ENCODE measurements around the gene KBTBD7.

Gene KBTBD7, protein sequence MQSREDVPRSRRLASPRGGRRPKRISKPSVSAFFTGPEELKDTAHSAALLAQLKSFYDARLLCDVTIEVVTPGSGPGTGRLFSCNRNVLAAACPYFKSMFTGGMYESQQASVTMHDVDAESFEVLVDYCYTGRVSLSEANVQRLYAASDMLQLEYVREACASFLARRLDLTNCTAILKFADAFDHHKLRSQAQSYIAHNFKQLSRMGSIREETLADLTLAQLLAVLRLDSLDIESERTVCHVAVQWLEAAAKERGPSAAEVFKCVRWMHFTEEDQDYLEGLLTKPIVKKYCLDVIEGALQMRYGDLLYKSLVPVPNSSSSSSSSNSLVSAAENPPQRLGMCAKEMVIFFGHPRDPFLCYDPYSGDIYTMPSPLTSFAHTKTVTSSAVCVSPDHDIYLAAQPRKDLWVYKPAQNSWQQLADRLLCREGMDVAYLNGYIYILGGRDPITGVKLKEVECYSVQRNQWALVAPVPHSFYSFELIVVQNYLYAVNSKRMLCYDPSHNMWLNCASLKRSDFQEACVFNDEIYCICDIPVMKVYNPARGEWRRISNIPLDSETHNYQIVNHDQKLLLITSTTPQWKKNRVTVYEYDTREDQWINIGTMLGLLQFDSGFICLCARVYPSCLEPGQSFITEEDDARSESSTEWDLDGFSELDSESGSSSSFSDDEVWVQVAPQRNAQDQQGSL

DNA sequence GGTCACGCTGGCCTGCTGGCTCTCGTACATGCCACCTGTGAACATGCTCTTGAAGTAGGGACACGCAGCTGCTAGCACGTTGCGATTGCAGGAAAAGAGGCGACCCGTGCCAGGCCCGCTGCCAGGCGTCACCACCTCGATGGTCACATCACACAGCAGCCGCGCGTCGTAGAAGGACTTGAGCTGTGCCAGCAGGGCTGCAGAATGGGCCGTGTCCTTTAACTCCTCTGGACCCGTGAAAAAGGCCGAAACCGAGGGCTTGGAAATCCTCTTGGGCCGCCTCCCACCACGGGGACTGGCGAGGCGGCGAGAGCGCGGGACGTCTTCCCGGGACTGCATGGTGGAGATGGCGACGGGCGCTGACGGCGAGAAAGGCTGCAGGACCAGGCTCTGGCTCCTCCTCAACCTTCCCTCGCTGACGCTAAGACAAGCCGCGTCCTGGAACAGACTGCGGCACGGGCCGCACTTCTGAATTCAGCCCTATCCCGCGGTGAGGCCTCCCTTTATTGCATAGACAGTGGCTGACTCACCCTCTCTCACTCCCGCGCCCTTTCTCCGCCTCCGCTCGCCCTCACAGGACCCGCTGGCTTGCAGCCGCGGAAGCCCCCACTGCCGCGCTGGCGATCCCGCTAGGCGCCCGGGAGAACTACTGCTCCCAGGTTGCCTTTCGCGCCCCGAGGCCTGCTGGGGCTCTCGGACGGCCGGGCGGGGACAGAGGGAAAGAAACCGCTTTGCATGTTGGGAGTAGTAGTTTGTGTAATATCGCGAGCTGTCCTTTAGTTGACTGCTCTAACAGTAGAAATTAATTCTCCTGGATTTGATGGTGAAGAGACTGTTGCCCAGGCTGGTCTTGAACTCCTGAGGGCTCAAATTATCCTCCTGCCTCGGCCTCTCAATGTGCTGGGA is at the start of gene KBTBD7:
Gene KBTBD7 (minus strand): TSS at position 651 of the 906 bp plus-strand sequence. CDS start 312 bp downstream, at position 339.
- peak; percentile 94 for DNase-seq

DNA sequence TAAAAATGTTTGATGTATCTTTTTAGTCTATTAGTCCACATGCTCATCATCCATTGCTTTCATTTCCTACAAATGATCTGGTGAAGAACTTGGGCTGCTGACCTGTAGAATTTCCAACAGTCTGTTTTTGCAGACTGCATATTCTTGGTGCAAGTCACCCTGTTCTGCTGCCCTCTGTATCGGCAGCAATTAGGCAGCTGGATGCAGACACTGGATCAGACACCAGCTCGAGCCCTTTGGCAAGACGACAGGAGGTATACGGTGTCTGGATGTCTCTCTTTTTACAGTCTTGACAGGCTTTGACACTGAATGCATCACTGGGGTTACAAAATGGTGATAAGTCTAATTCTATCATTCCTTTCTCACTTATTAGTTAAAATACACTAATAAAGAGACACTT is 47.3 kb upstream of the KBTBD7 start:
- DNase-seq, result no peak

DNA sequence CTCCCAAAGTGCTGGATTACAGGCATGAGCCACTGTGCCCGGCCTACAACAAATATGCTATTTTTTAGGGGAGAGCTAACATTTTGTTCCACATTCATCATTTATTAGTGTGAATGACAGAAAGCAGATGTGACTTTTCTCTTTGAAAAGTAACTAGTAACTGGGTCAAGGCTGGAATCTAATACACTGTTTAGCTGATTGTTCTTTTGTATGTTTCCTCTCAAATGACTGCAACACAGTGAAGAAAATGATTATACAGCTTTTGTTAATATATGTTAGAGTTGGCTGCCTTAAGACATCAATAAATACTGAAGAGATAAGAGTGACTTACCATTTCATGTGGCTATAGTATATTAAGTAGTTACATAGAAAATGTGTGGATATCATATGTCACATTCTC is 42.0 kb upstream of the KBTBD7 start:
- no peak for DNase-seq

DNA sequence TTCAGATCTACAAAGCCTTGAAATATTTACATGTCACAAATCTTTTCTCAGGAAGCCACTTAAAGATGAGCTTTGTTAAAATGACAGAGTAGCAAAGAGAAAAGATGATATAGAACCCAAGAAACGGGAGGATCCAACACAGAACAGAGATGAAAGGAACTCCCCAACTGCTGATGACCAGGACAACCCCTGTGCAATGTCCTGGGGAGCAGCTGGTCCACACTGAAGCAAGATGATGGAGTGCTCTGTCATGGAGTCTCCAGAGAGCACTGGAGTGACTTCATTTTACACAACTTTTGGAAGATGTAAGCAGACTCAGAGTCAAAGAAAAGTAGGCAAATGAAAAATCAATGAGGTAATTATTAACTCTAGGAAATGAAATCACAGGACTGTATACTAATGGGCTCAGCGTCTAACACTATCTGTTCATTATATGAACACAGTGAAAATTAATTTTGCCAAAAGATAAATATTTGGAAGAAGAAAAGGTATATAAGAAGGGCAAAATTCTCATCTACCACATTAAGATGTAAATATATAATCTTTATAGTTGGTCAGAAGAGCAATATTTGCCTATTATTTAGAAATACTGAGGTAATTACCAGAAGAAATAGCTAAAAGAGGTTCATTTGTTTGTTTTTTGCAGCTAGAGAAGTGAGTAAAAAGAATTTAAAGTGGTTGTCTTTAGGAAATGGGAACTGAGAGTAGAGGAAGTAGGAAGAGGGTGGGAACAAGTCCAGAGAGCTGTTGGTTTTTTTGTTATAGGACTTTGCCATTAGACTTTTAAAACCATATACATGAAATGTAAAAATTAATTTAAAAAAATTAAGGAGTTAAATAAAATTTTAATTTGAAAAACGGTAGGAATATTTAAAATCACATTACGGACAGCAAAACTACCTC is 38.5 kb upstream of the KBTBD7 start:
- DNase-seq, result no peak

DNA sequence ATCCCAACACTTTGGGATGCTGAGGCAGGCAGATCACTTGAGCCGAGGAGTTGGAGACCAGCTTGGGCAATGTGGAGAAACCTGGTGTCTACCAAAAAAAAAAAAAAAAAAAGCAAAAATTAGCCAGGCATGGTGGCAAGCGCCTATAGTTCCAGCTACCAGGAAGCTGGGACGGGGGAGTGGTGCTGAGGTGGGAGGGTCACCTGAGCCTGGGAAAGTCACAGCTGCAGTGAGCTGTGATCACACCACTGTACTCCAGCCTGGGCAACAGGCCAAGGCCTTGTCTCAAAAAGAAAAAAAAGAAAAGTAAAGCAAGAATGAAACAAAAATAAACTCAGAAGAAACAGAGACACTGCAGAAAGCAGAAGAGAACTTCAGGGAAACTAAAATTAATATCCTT is 37.4 kb upstream of the KBTBD7 start:
- DNase-seq, result no peak

DNA sequence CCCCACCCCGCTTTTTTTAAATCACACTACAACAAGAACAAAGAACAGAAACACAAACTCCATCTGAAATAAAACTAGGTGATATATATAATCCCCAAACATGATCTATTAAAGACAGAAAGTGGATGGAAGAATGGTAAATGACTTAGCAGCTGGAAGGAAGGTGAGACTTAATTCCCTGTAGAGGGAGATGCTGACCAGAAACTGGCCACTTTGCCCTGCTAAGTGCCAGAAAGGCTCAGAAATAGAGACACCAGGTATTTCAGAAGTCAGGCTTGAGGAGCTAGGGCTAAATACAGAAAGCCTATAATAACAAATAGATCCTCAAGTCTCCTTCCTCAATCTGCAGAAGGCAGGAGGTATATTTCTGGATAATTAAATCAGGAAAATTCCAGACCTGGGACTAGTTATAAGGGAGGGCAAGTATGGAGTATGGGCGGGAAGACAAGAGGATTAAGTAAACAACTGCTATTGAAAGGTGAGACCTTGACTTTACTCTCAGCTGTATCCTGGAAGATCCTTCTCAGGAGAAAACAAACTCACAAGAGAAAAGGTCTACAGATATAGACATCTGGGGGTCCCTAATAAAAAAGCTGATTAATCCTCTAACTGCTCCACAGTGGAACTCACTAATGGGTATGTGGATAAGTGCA is 36.8 kb upstream of the KBTBD7 start:
- DNase-seq, result no peak

DNA sequence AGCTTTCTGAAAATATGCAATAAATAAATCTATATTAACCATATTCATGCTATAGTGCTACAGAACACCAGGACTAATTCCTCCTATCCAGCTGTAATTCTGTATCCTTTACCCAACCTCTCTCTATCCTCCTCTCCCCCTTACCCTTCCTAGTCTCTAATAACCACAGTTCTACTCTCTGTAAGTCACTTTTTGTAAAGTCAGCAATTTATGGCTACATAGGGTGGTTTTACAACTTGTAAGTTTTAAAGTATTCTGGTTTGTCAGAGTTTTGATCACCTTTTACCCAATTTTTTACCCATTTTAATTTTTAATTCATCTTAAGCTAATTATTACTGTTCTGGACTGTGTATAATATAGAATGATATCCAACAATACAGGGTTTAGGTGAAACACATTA is 35.0 kb upstream of the KBTBD7 start:
- no peak for DNase-seq

DNA sequence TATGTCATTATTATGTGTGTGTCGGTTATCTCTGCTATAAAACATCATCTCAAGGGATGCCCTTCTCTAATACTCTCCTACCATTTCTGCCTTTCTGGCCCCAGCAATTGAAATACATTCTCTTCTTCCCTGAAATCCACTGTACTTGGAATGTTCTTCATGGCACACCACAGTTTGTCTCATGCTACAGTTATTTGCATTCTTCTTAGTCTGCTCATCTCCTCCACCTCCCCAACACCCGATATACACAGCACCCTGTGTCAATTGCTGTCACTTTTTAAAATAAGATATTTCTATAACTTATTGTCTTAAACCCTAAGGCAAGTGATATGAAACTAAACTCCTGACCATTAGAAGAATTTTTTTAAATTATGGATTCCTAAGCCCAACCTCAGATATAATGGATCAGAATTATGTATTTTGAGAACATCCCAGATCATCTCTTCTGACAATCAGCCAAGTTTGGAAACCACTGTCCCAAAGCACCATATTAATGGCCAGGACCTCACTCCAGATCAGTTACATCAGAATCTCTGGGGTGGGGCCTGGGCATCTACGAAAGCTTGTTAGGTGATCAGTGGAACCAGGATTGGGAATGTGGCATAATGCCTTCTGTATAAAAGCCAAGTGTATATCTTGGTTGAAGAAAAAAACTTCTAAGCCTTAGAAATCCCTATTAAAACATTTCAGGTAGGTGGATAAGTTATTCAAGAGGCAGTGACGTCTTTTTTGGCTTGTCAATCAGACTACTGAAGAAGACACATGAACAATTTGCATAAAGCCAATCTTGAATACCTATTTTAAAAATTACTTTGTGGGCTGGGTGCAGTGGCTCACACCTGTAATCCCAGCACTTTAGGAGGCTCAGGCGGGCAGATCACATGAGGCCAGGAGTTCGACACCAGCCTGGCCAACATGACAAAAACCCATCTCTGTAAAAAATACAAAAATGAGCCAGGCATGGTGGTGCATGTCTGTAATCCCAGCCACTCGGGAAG is 30.0 kb upstream of the KBTBD7 start:
- DNase-seq, result no peak

DNA sequence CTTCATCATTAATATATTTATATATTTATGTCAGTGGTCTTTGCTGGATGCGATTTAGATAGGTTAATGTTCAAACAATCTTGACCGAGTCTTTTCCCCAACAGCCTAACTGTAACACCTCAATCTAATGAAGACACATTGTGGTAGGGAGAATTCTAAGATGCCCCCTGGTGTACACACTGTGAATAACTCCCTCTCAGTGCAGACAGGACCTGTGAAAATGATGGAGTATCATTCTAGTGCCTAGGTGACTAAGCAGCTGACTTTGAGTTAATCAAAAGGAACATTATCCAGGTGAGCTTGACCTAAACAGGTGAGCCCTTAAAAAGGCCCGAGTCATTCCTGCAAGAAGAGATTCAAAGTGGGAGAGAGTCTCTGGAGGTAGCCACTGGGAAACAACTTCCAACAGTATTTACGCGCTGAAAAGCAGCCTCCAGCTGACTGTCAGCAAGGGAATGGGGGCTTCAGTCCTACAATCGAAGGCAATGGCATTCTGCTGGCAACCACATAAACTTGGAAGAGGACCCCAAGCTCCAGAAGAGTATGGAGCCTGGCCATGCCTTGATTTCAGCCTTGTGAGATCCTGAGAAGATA is 28.0 kb upstream of the KBTBD7 start:
- DNase-seq, result peak; percentile 42

DNA sequence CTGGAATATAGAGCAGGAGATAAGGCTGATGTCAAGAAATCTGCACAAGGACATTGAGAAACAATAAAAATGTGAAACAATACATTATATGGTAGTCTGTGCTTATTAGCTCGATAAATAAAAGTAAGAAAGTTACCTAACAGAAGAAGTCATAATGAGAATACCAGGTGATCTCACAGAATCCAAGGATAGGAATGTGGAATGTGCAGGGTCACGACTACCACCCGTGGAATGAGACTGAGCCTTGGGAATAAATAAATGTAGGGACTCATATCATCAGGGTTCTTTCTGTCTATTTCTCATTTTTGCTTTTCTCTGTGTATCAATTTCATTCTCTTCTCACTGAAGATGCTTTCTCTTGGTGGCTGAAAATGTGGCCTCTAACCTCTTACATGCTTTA is 26.0 kb upstream of the KBTBD7 start:
- no peak for DNase-seq

DNA sequence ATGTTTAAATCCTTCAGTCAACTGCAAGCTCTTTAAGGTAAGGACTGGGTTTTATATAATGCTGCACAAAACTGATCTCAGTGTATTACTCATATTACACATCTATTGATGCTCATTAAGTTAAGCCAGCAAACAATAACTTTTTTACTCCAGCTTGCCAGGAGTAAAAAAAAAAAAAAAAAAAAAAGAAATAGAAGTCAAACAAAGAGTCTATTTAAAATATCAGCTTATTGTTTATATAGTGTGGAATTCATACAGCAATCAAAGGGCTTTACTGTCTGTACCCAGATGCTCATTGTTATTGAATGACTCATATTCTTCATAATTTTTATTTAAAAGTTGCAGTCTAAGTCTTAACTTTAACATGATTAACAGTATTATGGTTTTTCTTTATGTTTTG is 21.8 kb upstream of the KBTBD7 start:
- DNase-seq, result no peak

DNA sequence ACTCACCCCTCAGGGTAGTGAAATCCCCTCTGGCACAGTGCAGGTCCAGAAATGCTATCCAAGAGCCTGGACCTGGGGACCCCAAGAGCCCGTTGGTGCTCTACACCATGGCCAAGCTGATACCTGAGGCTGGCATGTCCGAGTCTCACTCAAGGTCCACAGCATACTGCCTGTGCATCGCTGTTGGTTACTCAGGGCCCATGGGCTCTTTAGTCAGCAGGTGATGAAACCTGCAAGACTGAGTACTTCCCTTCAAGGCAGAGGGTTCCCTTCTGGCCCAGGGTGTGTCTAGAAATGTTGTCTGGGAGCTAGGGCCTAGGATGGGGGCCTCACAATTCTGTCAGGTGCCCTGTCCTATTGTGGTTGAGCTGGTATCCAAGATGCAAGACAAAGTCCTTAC is 19.6 kb upstream of the KBTBD7 start:
- DNase-seq, result no peak

DNA sequence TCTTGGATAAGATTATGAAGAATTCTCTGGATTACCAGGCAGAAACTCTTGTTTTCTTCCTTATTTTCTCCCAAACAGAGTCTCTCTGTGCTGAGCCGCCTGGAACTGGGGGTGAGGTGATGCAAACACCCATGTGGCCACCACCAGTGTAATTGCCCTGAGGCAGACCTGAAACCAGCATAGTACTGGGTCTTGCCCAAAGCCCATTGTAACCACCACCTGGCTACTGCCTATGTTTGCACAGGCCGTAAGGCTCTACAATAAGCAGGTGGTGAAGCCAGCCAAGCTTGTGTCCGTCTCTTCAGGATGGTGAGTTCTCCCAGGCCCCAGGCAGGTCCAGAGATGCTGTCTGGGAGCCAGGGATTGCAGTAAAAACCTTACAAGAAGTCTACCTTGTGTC is 18.9 kb upstream of the KBTBD7 start:
- no peak for DNase-seq

DNA sequence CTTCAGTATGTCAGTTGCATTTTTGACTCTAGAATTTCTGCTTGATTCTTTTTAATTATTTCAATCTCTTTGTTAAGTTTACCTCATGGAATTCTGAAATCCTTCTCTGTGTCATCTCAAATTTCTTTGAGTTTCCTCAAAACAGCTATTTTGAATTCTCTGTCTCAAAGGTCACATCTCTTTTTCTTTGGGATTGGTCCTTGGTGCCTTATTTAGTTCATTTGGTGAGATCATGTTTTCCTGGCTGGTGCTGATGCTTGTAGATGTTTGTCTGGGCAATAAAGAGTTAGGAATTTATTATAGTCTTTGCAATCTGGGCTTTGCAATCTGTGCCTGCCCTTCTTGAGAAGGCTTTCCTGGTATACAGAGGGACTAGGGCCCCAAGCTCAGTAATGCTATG is 18.5 kb upstream of the KBTBD7 start:
- DNase-seq, result no peak

DNA sequence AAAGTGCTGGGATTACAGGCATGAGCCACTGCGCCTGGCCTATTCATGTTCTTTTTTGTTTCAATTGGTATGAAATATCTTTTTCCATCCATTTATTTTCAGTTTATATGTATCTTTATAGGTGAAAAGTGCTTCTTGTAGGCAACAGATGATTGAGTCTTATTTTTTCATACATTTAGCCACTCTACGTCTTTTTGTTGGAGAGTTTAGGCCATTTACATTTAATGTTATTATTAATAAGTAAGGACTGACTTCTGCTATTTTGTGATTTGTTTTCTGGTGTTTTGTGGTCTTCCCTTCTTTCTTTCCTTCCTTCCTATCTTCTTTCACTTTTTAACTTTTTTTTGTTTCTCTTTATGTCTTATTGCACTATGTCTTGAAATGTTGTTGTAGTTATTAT is 16.7 kb upstream of the KBTBD7 start:
- DNase-seq, result no peak

DNA sequence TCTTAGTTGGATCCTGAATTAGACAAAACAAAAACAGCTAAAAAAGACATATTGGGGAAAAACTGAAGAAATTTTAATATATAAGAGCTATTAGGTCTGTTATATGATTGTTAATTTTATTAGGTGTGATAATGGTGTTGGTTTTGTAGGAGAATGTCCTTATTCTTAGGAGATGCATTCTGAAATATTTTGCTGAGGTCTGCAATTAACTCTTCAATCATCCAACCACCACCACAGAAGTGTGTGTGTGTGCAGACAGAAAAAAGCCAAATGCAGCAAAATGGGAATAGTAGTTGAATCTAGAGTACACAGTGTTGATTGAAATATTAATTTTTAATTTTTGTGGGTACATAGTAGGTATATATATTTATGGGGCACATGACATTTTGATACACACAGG is 12.1 kb upstream of the KBTBD7 start:
- no peak for DNase-seq

DNA sequence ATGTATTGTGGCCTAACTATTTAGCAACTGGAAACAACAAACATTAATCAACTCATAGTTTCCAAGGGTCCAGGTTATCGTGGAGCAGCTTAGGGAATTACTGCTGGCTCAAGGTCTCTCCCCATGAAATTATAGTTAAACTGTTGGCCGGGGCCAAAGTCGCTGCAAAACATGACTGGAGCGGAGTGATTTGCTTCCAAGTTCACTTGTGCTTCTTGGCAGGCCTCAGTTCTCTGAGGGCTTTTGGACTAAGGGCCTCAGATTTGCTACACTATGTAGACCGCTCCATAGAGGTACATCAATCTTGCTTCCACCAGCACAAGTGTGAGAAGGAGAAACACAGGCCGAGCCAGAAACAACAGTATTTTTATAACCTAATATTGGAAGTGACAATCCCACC is 9.4 kb upstream of the KBTBD7 start:
- no peak for DNase-seq

DNA sequence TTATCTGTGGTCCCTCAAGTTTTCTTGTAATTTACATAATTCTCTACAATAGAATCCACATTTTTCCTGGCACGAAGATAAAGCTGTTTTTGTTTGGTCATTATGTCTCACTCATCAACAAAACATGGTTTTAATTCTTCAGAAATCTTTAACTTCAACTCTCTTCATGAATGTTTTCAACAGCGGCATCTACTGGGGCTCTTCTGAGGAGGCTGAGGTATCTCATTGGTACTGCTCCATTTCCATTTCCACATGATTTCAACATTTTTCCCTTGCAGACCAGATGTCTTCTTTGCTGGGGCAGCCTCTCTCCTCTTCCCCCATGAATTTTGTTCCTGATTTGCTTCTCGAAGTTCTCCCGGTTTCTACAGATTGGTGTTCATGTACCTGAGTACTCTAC is 5.8 kb upstream of the KBTBD7 start:
- no peak for DNase-seq

DNA sequence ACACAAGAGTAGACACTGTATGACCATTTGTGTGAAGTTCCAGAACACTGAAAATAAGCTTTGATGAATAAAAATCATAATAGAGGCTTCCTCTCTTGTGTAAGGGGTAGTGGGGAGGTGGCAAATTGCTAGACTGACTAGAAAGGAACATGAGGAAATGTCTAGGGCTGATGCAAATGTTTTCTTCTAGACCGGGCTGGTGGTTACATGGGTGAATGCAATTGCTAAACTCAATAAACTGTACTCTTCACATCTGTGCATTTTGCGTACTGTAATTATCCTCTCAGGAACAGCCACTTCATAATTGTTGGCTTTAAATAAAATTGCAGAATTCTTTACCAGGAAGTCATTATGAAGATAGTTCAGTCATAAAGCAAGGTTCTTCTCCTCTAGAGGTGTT is 5.2 kb upstream of the KBTBD7 start:
- no peak for DNase-seq

DNA sequence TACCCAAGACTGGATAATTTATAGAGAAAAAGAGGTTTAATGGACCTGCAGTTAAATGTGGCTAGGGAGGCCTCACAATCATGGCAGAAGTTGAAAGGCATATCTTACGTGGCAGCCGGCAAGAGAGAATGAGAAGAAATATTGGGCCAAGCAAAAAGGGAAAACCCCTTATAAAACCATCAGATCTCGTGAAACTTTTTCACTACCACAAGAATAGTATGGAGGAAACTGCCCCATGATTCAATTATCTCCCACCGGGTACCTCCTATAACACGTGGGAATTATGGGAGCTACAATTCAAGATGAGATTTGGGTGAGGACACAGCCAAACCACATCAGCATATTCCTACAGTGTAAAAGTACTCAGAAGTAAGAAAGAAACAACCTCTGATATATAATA is 4.7 kb upstream of the KBTBD7 start:
- no peak for DNase-seq

Measured in GDM1 (cell line).